ENCODE measurements around the gene ARMH4.

The ARMH4 gene

GRCh38 chr14:58048219-58048618 lies 103.8 kb downstream of the ARMH4 start:
- TF ChIP-seq REST (IDR thresholded peaks at IDR 0.05; ENCODE audit: insufficient read depth in 1 of 2, low read depth in 2 of 2, low read length in 2 of 2) (no peak), POLR2AphosphoS5 (IDR thresholded peaks at IDR 0.05; ENCODE audit: low read depth, low read length) (no peak), SIN3A (IDR thresholded peaks at IDR 0.05; ENCODE audit: borderline replicate concordance, insufficient read depth, low read length) (no peak), FOXP2 (optimal IDR thresholded peaks at IDR 0.05; ENCODE audit: borderline replicate concordance, extremely low read depth, extremely low read length, insufficient read depth) (no peak), TAF1 (IDR thresholded peaks at IDR 0.05; ENCODE audit: borderline replicate concordance, insufficient read depth, low read length) (no peak)

- TF ChIP-seq FOXP2 (optimal IDR thresholded peaks at IDR 0.05; ENCODE audit: borderline replicate concordance, extremely low read depth, extremely low read length, insufficient read depth) (no peak), SIN3A (IDR thresholded peaks at IDR 0.05; ENCODE audit: borderline replicate concordance, insufficient read depth, low read length) (no peak), REST (IDR thresholded peaks at IDR 0.05; ENCODE audit: insufficient read depth in 1 of 2, low read depth in 2 of 2, low read length in 2 of 2) (no peak), POLR2AphosphoS5 (IDR thresholded peaks at IDR 0.05; ENCODE audit: low read depth, low read length) (no peak), TAF1 (IDR thresholded peaks at IDR 0.05; ENCODE audit: borderline replicate concordance, insufficient read depth, low read length) (no peak)
Measured at GRCh38 chr14:58027904-58028303, 124.1 kb downstream of the ARMH4 start.

- TF ChIP-seq REST (IDR thresholded peaks at IDR 0.05; ENCODE audit: insufficient read depth in 1 of 2, low read depth in 2 of 2, low read length in 2 of 2) = no peak
- no peak for TF ChIP-seq POLR2AphosphoS5 (IDR thresholded peaks at IDR 0.05; ENCODE audit: low read depth, low read length)
- TF ChIP-seq FOXP2 (optimal IDR thresholded peaks at IDR 0.05; ENCODE audit: borderline replicate concordance, extremely low read depth, extremely low read length, insufficient read depth) = no peak
- TF ChIP-seq TAF1 (IDR thresholded peaks at IDR 0.05; ENCODE audit: borderline replicate concordance, insufficient read depth, low read length) = no peak
- no peak for TF ChIP-seq SIN3A (IDR thresholded peaks at IDR 0.05; ENCODE audit: borderline replicate concordance, insufficient read depth, low read length)
Measured at GRCh38 chr14:58026967-58027366, 125.0 kb downstream of the ARMH4 start.

GRCh38 chr14:58026219-58026618 lies 125.8 kb downstream of the ARMH4 start:
- TF ChIP-seq REST (IDR thresholded peaks at IDR 0.05; ENCODE audit: insufficient read depth in 1 of 2, low read depth in 2 of 2, low read length in 2 of 2) = no peak
- no peak for TF ChIP-seq FOXP2 (optimal IDR thresholded peaks at IDR 0.05; ENCODE audit: borderline replicate concordance, extremely low read depth, extremely low read length, insufficient read depth)
- TF ChIP-seq POLR2AphosphoS5 (IDR thresholded peaks at IDR 0.05; ENCODE audit: low read depth, low read length) = no peak

GRCh38 chr14:58014778-58015177 lies 137.2 kb downstream of the ARMH4 start:
- TF ChIP-seq SIN3A (IDR thresholded peaks at IDR 0.05; ENCODE audit: borderline replicate concordance, insufficient read depth, low read length) = no peak
- TF ChIP-seq TAF1 (IDR thresholded peaks at IDR 0.05; ENCODE audit: borderline replicate concordance, insufficient read depth, low read length) = no peak
- no peak for TF ChIP-seq REST (IDR thresholded peaks at IDR 0.05; ENCODE audit: insufficient read depth in 1 of 2, low read depth in 2 of 2, low read length in 2 of 2)
- no peak for TF ChIP-seq POLR2AphosphoS5 (IDR thresholded peaks at IDR 0.05; ENCODE audit: low read depth, low read length)
- TF ChIP-seq FOXP2 (optimal IDR thresholded peaks at IDR 0.05; ENCODE audit: borderline replicate concordance, extremely low read depth, extremely low read length, insufficient read depth) = no peak
